Tibial nerve (tissue), 4 donors: ENCODE measurements around the gene SLC27A1.

Experiments
- EP300 ChIP-seq, 2 donors: sonication (generic); formaldehyde crosslinking; IDR thresholded peaks; one replicate each; pipeline ENCODE4 v1.6.1; 2017; ENCODE audit warnings: antibody characterized with exemption in 2 of 2, mild to moderate bottlenecking in 1 of 2
- POLR2A ChIP-seq, 2 donors: fragments of 450-650 bp; IDR thresholded peaks; one replicate each; pipeline ENCODE4 v1.6.1; 2017; ENCODE audit warnings: antibody characterized with exemption in 2 of 2, mild to moderate bottlenecking in 2 of 2, moderate library complexity in 2 of 2
- TF ChIP-seq, protein P1 (sequence below), 5 experiments: fragments of 200-600 bp in 3 of 5; fragments of 450-650 bp in 2 of 5; sonication (generic) in 3 of 5; IDR thresholded peaks; one replicate each; pipeline ENCODE4 v1.5.1; 2016 to 2019; ENCODE audit warnings: antibody characterized with exemption in 5 of 5, mild to moderate bottlenecking in 3 of 5, moderate library complexity in 2 of 5

DNA sequence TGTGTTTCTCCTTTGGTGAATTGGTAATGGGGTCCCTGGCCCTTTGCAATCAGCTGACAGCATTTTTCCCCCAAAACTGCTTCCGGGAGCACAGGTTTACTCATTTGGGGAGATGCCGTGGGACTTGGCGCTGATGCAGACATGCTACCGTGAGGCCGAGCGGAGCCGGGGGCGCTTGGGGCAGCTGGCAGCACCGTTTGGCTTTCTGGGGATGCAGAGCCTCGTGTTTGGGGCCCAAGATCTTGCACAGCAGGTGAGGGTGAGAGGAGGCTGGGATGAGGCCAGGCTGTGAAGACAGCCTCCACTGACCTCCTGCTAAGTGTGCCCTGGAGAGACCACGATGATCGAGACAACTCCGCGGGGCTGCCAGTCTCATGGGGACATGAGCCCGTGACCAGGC is 71.7 kb downstream of the SLC27A1 start:
- TF ChIP-seq EP300 (IDR thresholded peaks at IDR 0.05) (no peak), POLR2A (IDR thresholded peaks at IDR 0.05) (no peak)
- TF ChIP-seq, protein P1, sequence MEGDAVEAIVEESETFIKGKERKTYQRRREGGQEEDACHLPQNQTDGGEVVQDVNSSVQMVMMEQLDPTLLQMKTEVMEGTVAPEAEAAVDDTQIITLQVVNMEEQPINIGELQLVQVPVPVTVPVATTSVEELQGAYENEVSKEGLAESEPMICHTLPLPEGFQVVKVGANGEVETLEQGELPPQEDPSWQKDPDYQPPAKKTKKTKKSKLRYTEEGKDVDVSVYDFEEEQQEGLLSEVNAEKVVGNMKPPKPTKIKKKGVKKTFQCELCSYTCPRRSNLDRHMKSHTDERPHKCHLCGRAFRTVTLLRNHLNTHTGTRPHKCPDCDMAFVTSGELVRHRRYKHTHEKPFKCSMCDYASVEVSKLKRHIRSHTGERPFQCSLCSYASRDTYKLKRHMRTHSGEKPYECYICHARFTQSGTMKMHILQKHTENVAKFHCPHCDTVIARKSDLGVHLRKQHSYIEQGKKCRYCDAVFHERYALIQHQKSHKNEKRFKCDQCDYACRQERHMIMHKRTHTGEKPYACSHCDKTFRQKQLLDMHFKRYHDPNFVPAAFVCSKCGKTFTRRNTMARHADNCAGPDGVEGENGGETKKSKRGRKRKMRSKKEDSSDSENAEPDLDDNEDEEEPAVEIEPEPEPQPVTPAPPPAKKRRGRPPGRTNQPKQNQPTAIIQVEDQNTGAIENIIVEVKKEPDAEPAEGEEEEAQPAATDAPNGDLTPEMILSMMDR (IDR thresholded peaks at IDR 0.05) = no peak
